ENCODE data around the gene THSD4. TPM values are rescaled to one million over a fixed set of nuclear protein-coding genes. Genes with fewer than 3 reads are reported as not detected.
"Not testable (repeated sequence)": the region's sequence is repeated elsewhere in the genome, so short reads cannot be mapped to it uniquely, and the experiment has no call there.

THSD4 gene
- total and polyA plus RNA-seq, 5 donors from 2014 or later = not detected

- peak overlapping the region in 1 of 3 donors; percentile 89 for H3K27ac Mint-ChIP-seq
- no peaks in the 10 kb centered on the region for H3K36me3 Mint-ChIP-seq
- H3K27me3 ChIP-seq (ENCODE audit: control insufficient read depth, insufficient read depth, low read length) = no peaks in the 10 kb centered on the region
- H3K4me3 Mint-ChIP-seq = no peak overlapping the region
- no peaks in the 10 kb centered on the region for H3K9me3 ChIP-seq (ENCODE audit: control insufficient read depth in 2 of 2, low read length in 2 of 2)
- no peak for ATAC-seq (ENCODE audit: low read depth in 2 of 2)
- no peaks in the 10 kb centered on the region for H3K4me1 ChIP-seq (ENCODE audit: control insufficient read depth, insufficient read depth, low read length, poor library complexity, severe bottlenecking)
- H3K27ac ChIP-seq (ENCODE audit: insufficient read depth, low read length, poor library complexity, severe bottlenecking) = no peak overlapping the region
- H3K36me3 ChIP-seq (ENCODE audit: control insufficient read depth, insufficient read depth, low read length) = no peaks in the 10 kb centered on the region
- H3K4me3 ChIP-seq (ENCODE audit: low read depth, low read length) = no peak overlapping the region
- H3K4me1 Mint-ChIP-seq = peaks cover 0 to 6% (median 3%) of the 10 kb centered on the region in 4 donors
- peaks cover 15% of the 10 kb centered on the region for H3K27me3 Mint-ChIP-seq
- no peak for DNase-seq
- H3K9me3 Mint-ChIP-seq = peaks cover 0 to 3% (median 0%) of the 10 kb centered on the region in 7 donors
These were observed 248.9 kb downstream of the THSD4 start for GRCh38 chr15:71364117-71364584.

- H3K9me3 ChIP-seq (ENCODE audit: control insufficient read depth in 2 of 2, low read length in 2 of 2) = no peaks in the 10 kb centered on the region
- no peaks in the 10 kb centered on the region for H3K27me3 ChIP-seq (ENCODE audit: control insufficient read depth, insufficient read depth, low read length)
- no peak for ATAC-seq (ENCODE audit: low read depth in 2 of 2)
- H3K27ac ChIP-seq (ENCODE audit: insufficient read depth, low read length, poor library complexity, severe bottlenecking) = no peak overlapping the region
- Mint-ChIP-seq H3K4me1 (peaks cover 0 to 10% (median 3%) of the 10 kb centered on the region in 4 donors), H3K4me3 (no peak overlapping the region), H3K27ac (no peak overlapping the region), H3K27me3 (peaks cover 11% of the 10 kb centered on the region), H3K36me3 (no peaks in the 10 kb centered on the region), H3K9me3 (peaks cover 0 to 20% (median 3%) of the 10 kb centered on the region in 7 donors)
- H3K4me3 ChIP-seq (ENCODE audit: low read depth, low read length) = no peak overlapping the region
- H3K36me3 ChIP-seq (ENCODE audit: control insufficient read depth, insufficient read depth, low read length) = no peaks in the 10 kb centered on the region
- DNase-seq = no peak
- H3K4me1 ChIP-seq (ENCODE audit: control insufficient read depth, insufficient read depth, low read length, poor library complexity, severe bottlenecking) = no peaks in the 10 kb centered on the region
These were observed 251.3 kb downstream of the THSD4 start for GRCh38 chr15:71366522-71366921.

- Histone ChIP-seq H3K4me1 (ENCODE audit: control insufficient read depth, insufficient read depth, low read length, poor library complexity, severe bottlenecking) (no peaks in the 10 kb centered on the region), H3K36me3 (ENCODE audit: control insufficient read depth, insufficient read depth, low read length) (no peaks in the 10 kb centered on the region), H3K27ac (ENCODE audit: insufficient read depth, low read length, poor library complexity, severe bottlenecking) (no peak overlapping the region), H3K4me3 (ENCODE audit: low read depth, low read length) (no peak overlapping the region), H3K9me3 (ENCODE audit: control insufficient read depth in 2 of 2, low read length in 2 of 2) (no peaks in the 10 kb centered on the region), H3K27me3 (ENCODE audit: control insufficient read depth, insufficient read depth, low read length) (no peaks in the 10 kb centered on the region)
- H3K27me3 Mint-ChIP-seq = peaks cover 11% of the 10 kb centered on the region
- no peak overlapping the region for H3K27ac Mint-ChIP-seq
- DNase-seq (no peak), ATAC-seq (ENCODE audit: low read depth in 2 of 2) (no peak)
- H3K4me3 Mint-ChIP-seq = no peak overlapping the region
- H3K36me3 Mint-ChIP-seq = no peaks in the 10 kb centered on the region
- H3K4me1 Mint-ChIP-seq = peaks cover 0 to 14% (median 4%) of the 10 kb centered on the region in 4 donors
- peaks cover 0 to 24% (median 5%) of the 10 kb centered on the region in 7 donors for H3K9me3 Mint-ChIP-seq
These were observed 251.7 kb downstream of the THSD4 start for GRCh38 chr15:71366926-71367325.

GRCh38 chr15:71367737-71368136 is 252.5 kb downstream of the THSD4 start:
- H3K9me3 Mint-ChIP-seq = peaks cover 0 to 29% (median 6%) of the 10 kb centered on the region in 7 donors

GRCh38 chr15:71372769-71373168 is 257.5 kb downstream of the THSD4 start:
- ATAC-seq (ENCODE audit: low read depth in 2 of 2) (peak in 1 of 2 donors; percentile 56), DNase-seq (peak in 2 of 3 donors; percentile 35 to 57)
- Histone ChIP-seq H3K4me1 (ENCODE audit: control insufficient read depth, insufficient read depth, low read length, poor library complexity, severe bottlenecking) (peaks cover 24% of the 10 kb centered on the region), H3K27ac (ENCODE audit: insufficient read depth, low read length, poor library complexity, severe bottlenecking) (peak overlapping the region; percentile 63)
- H3K4me3 ChIP-seq (ENCODE audit: low read depth, low read length); H3K27me3 ChIP-seq (ENCODE audit: control insufficient read depth, insufficient read depth, low read length); H3K36me3 Mint-ChIP-seq; H3K9me3 ChIP-seq (ENCODE audit: control insufficient read depth in 2 of 2, low read length in 2 of 2); H3K36me3 ChIP-seq (ENCODE audit: control insufficient read depth, insufficient read depth, low read length); H3K27me3 Mint-ChIP-seq: not testable (repeated sequence)
- Mint-ChIP-seq H3K4me1 (peaks cover 13 to 58% (median 35%) of the 10 kb centered on the region in 4 donors), H3K4me3 (peak overlapping the region; percentile 62 to 78 (median 71)), H3K9me3 (peaks cover 0 to 40% (median 14%) of the 10 kb centered on the region in 7 donors), H3K27ac (peak overlapping the region; percentile 69 to 91 (median 80))

More at GRCh38 chr15:71367737-71368136, 252.5 kb downstream of the THSD4 start:
- not testable (repeated sequence) for H3K27me3 ChIP-seq (ENCODE audit: control insufficient read depth, insufficient read depth, low read length); H3K27ac ChIP-seq (ENCODE audit: insufficient read depth, low read length, poor library complexity, severe bottlenecking); ATAC-seq (ENCODE audit: low read depth in 2 of 2); H3K27ac Mint-ChIP-seq; H3K9me3 ChIP-seq (ENCODE audit: control insufficient read depth in 2 of 2, low read length in 2 of 2); H3K4me1 ChIP-seq (ENCODE audit: control insufficient read depth, insufficient read depth, low read length, poor library complexity, severe bottlenecking); H3K36me3 ChIP-seq (ENCODE audit: control insufficient read depth, insufficient read depth, low read length); H3K4me3 Mint-ChIP-seq; DNase-seq; H3K4me3 ChIP-seq (ENCODE audit: low read depth, low read length); H3K36me3 Mint-ChIP-seq
- Mint-ChIP-seq H3K4me1 (peaks cover 3 to 22% (median 8%) of the 10 kb centered on the region in 4 donors), H3K27me3 (peaks cover 11% of the 10 kb centered on the region)

GRCh38 chr15:71373917-71374316 is 258.6 kb downstream of the THSD4 start:
- peak overlapping the region; percentile 28 for H3K4me3 ChIP-seq (ENCODE audit: low read depth, low read length)
- no peak for ATAC-seq (ENCODE audit: low read depth in 2 of 2)
- H3K9me3 ChIP-seq (ENCODE audit: control insufficient read depth in 2 of 2, low read length in 2 of 2) = peaks cover 2 to 8% of the 10 kb centered on the region in 2 experiments
- Mint-ChIP-seq H3K27me3 (peaks cover 5% of the 10 kb centered on the region), H3K4me1 (peaks cover 13 to 58% (median 35%) of the 10 kb centered on the region in 4 donors), H3K27ac (peak overlapping the region; percentile 45 to 80 (median 69)), H3K36me3 (peaks cover 8% of the 10 kb centered on the region), H3K4me3 (peak overlapping the region in 2 of 4 donors; percentile 45 to 77), H3K9me3 (peaks cover 0 to 40% (median 14%) of the 10 kb centered on the region in 7 donors)
- H3K4me1 ChIP-seq (ENCODE audit: control insufficient read depth, insufficient read depth, low read length, poor library complexity, severe bottlenecking) = peaks cover 24% of the 10 kb centered on the region
- no peaks in the 10 kb centered on the region for H3K27me3 ChIP-seq (ENCODE audit: control insufficient read depth, insufficient read depth, low read length)
- H3K27ac ChIP-seq (ENCODE audit: insufficient read depth, low read length, poor library complexity, severe bottlenecking) = peak overlapping the region; percentile 36
- DNase-seq = no peak
- no peaks in the 10 kb centered on the region for H3K36me3 ChIP-seq (ENCODE audit: control insufficient read depth, insufficient read depth, low read length)

GRCh38 chr15:71374607-71375352 is 259.5 kb downstream of the THSD4 start:
- Histone ChIP-seq H3K9me3 (ENCODE audit: control insufficient read depth in 2 of 2, low read length in 2 of 2) (peaks cover 2 to 8% of the 10 kb centered on the region in 2 experiments), H3K4me1 (ENCODE audit: control insufficient read depth, insufficient read depth, low read length, poor library complexity, severe bottlenecking) (peaks cover 24% of the 10 kb centered on the region), H3K27me3 (ENCODE audit: control insufficient read depth, insufficient read depth, low read length) (no peaks in the 10 kb centered on the region), H3K27ac (ENCODE audit: insufficient read depth, low read length, poor library complexity, severe bottlenecking) (no peak overlapping the region), H3K4me3 (ENCODE audit: low read depth, low read length) (no peak overlapping the region), H3K36me3 (ENCODE audit: control insufficient read depth, insufficient read depth, low read length) (no peaks in the 10 kb centered on the region)
- Mint-ChIP-seq H3K27ac (peak overlapping the region in 1 of 3 donors; percentile 69), H3K36me3 (peaks cover 8% of the 10 kb centered on the region), H3K4me1 (peaks cover 13 to 58% (median 35%) of the 10 kb centered on the region in 4 donors), H3K4me3 (no peak overlapping the region), H3K27me3 (peaks cover 5% of the 10 kb centered on the region), H3K9me3 (peaks cover 0 to 39% (median 14%) of the 10 kb centered on the region in 7 donors)
- ATAC-seq (ENCODE audit: low read depth in 2 of 2) (no peak), DNase-seq (no peak)
